Endothelial cell of umbilical vein (primary cell): ENCODE measurements around the gene MTERF4. TPM values are rescaled to one million over a fixed set of nuclear protein-coding genes. Genes with fewer than 3 reads are reported as not detected.

Experiments
- BruUV-seq: library from RNA; stranded (reverse); fragments of 400-500 nt; replicated peaks from 2 replicates; lab custom pipeline; 2021; lab: Mats Ljungman, UMichigan
- CTCF ChIA-PET: fragments of 300-600, 350-600 bp; sonication (Branson Sonifier 250); formaldehyde crosslinking; loops from one replicate; lab custom pipeline; 2021; ENCODE audit warnings: antibody characterized with exemption, inconsistent platforms; lab: Charles Lee
- POLR2A ChIA-PET: fragments of 300-600, 350-600 bp; sonication (Branson Sonifier 250); formaldehyde crosslinking; loops from one replicate; lab custom pipeline; 2021; ENCODE audit warnings: antibody characterized with exemption, inconsistent platforms; lab: Charles Lee
- DNase-seq: peaks from one replicate; pipeline ENCODE4 v3.0.0-alpha.2; 2011; ENCODE audit warnings: low read depth, low spot score
- FAIRE-seq: peaks from 2 replicates; lab custom pipeline; 2011; peaks lifted over from hg19 to GRCh38; lab: Jason Lieb, UNC
- H2AFZ ChIP-seq: 2 replicates; pipeline ENCODE4 v1.6.0; 2012; ENCODE audit warnings: low read depth, low read length, control low read depth, inconsistent platforms
- H3K27ac ChIP-seq: 2 replicates; pipeline ENCODE4 v1.5.1; 2011; ENCODE audit warnings: low read depth, mild to moderate bottlenecking, control low read depth, low read length, moderate library complexity; ENCODE audit not compliant: insufficient read depth
- H3K27me3 ChIP-seq, 2 experiments: 2 replicates each; pipeline versions ENCODE4 v1.6.0 to v1.6.1; 2011; ENCODE audit warnings: low read length in 2 of 2, mixed read lengths in 1 of 2; ENCODE audit not compliant: control insufficient read depth in 2 of 2, insufficient read depth in 2 of 2
- H3K36me3 ChIP-seq, 2 experiments: 2 replicates in 1 of 2; 3 replicates in 1 of 2; pipeline ENCODE4 v1.5.1; 2011; ENCODE audit warnings: low read length in 2 of 2, mild to moderate bottlenecking in 1 of 2, moderate library complexity in 1 of 2; ENCODE audit not compliant: control insufficient read depth in 2 of 2, insufficient read depth in 2 of 2; ENCODE audit errors: extremely low read depth in 1 of 2
- H3K4me1 ChIP-seq: 3 replicates; pipeline ENCODE4 v1.5.1; 2011; ENCODE audit warnings: mild to moderate bottlenecking, low read length; ENCODE audit not compliant: control insufficient read depth, insufficient read depth; ENCODE audit errors: extremely low read depth
- H3K4me2 ChIP-seq: 2 replicates; pipeline ENCODE4 v1.6.1; 2011; ENCODE audit warnings: low read length, control low read depth, mixed read lengths; ENCODE audit not compliant: insufficient read depth
- H3K4me3 ChIP-seq, 3 experiments: fragments of 200-600 bp in 1 of 3; sonication (generic), shearing (Covaris generic) in 1 of 3; replicated peaks in 1 of 3; 2 replicates each; pipeline ENCODE4 v1.5.1; 2011 to 2016; ENCODE audit warnings: control low read depth in 3 of 3, low read length in 3 of 3, mild to moderate bottlenecking in 2 of 3, inconsistent platforms in 1 of 3, low read depth in 1 of 3, moderate library complexity in 1 of 3; ENCODE audit not compliant: insufficient read depth in 1 of 3
- H3K79me2 ChIP-seq: 2 replicates; pipeline ENCODE4 v1.6.0; 2012; ENCODE audit warnings: low read length, inconsistent platforms; ENCODE audit not compliant: control insufficient read depth, insufficient read depth
- H3K9ac ChIP-seq: replicated peaks from 2 replicates; pipeline ENCODE3; 2011; ENCODE audit warnings: low read length, control low read depth; ENCODE audit not compliant: insufficient read depth; ENCODE audit errors: extremely low read depth
- H3K9me1 ChIP-seq: replicated peaks from 3 replicates; pipeline ENCODE4 v1.6.0; 2011; ENCODE audit warnings: mild to moderate bottlenecking, low read length; ENCODE audit not compliant: control insufficient read depth, insufficient read depth; ENCODE audit errors: extremely low read depth
- H3K9me3 ChIP-seq: replicated peaks from 2 replicates; pipeline ENCODE4 v1.5.1; 2012; ENCODE audit warnings: low read length, inconsistent platforms; ENCODE audit not compliant: control insufficient read depth, insufficient read depth
- H4K20me1 ChIP-seq: replicated peaks from 2 replicates; pipeline ENCODE3; 2011; ENCODE audit warnings: mild to moderate bottlenecking, low read length; ENCODE audit not compliant: control insufficient read depth, insufficient read depth; ENCODE audit errors: extremely low read depth
- CTCF ChIP-seq, 2 donors: IDR thresholded peaks; 1 replicate in 1 of 2; 2 replicates in 1 of 2; pipeline ENCODE4 v1.5.1; 2011; ENCODE audit warnings: low read length in 2 of 2, mild to moderate bottlenecking in 2 of 2, moderate library complexity in 2 of 2, control low read depth in 1 of 2, inconsistent platforms in 1 of 2, low read depth in 1 of 2; ENCODE audit not compliant: insufficient read depth in 1 of 2; ENCODE audit errors: extremely low read depth in 1 of 2
- EZH2 ChIP-seq: IDR thresholded peaks from 2 replicates; pipeline ENCODE4 v1.6.1; 2012; ENCODE audit warnings: borderline replicate concordance, low read depth, mild to moderate bottlenecking, moderate library complexity, low read length, inconsistent platforms; ENCODE audit not compliant: severe bottlenecking
- FOS ChIP-seq: IDR thresholded peaks from 2 replicates; pipeline ENCODE4 v1.6.1; 2011; ENCODE audit warnings: mild to moderate bottlenecking, low read length, moderate library complexity, borderline replicate concordance; ENCODE audit not compliant: insufficient read depth
- GATA2 ChIP-seq: IDR thresholded peaks from 2 replicates; pipeline ENCODE4 v1.7.0; 2011; ENCODE audit warnings: low read depth, mild to moderate bottlenecking, moderate library complexity, mixed read lengths, low read length; ENCODE audit not compliant: insufficient read length, insufficient read depth
- JUN ChIP-seq: IDR thresholded peaks from 2 replicates; pipeline ENCODE4 v1.6.1; 2011; ENCODE audit warnings: borderline replicate concordance, low read depth; ENCODE audit not compliant: insufficient read length, insufficient read depth
- MAX ChIP-seq: IDR thresholded peaks from 2 replicates; pipeline ENCODE4 v1.6.1; 2011; ENCODE audit not compliant: insufficient read depth, insufficient read length
- MYC ChIP-seq: IDR thresholded peaks from one replicate; pipeline ENCODE4 v1.6.1; 2011; ENCODE audit warnings: mild to moderate bottlenecking, low read depth, low read length
- POLR2A ChIP-seq: IDR thresholded peaks from 2 replicates; pipeline ENCODE4 v1.6.1; 2012; ENCODE audit warnings: low read depth, mild to moderate bottlenecking, control low read depth, low read length
- POLR2AphosphoS5 ChIP-seq: IDR thresholded peaks from 2 replicates; pipeline ENCODE4 v1.6.1; 2012; ENCODE audit warnings: low read depth, mild to moderate bottlenecking, control low read depth, low read length, moderate library complexity; ENCODE audit not compliant: insufficient read depth
- dilution Hi-C: fragments of 300-500 bp; cut with MboI; formaldehyde crosslinking; loops from one replicate; pipeline ENCODE4 v1.15.0; 2019; ENCODE audit warnings: low sequenced_read_pairs; ENCODE audit not compliant: extremely low pct_ligation_motif_present
- intact Hi-C: fragments of 100-400 bp; cut with micrococcal nuclease; formaldehyde crosslinking; loops from one replicate; pipeline ENCODE4 v1.10.0; 2022
- polyA plus RNA-seq, 4 experiments: library from polyadenylated mRNA; depleted of rRNA in 3 of 4; stranded (reverse) in 3 of 4; unstranded in 1 of 4; fragments of >200 nt; gene quantifications; 2 replicates each; pipeline versions ENCODE4 v1.2.1 to v1.2.3, GENCODE V29; 2011 to 2012; ENCODE audit warnings: missing spikeins in 1 of 4
- total RNA-seq: library from RNA; stranded (reverse); gene quantifications from 2 replicates; pipeline ENCODE4 v1.2.3, GENCODE V29; 2021

MTERF4 gene
- total and polyA plus RNA-seq, 2 donors (not counting 3 experiments of a cell fraction or from before 2014, with no cell fraction given) = 14.7 to 27.3 TPM

- FAIRE-seq (no peak), DNase-seq (no peak)
- no peaks in the 10 kb centered on the region for H3K36me3 ChIP-seq
- dilution Hi-C loops = no loop called here
- ChIA-PET POLR2A (no interaction called here), CTCF (interaction anchor here (1.1 to 1.6 kb wide), 3 partner anchors 10 to 149 kb away, joined by 3 to 6 read pairs (median 3); no protein-coding TSS in a partner anchor)
- BruUV-seq = no TSS peak
- H3K9ac ChIP-seq = no peak overlapping the region
- H3K4me1 ChIP-seq = no peaks in the 10 kb centered on the region
- no peaks in the 10 kb centered on the region for H3K27me3 ChIP-seq
- no peak for TF ChIP-seq JUN
- no peak for TF ChIP-seq POLR2AphosphoS5
- TF ChIP-seq MAX = no peak
- TF ChIP-seq MYC = no peak
- TF ChIP-seq POLR2A = no peak
- TF ChIP-seq EZH2 = no peak
- TF ChIP-seq CTCF (IDR thresholded peaks at IDR 0.05; ENCODE audit: extremely low read depth in 1 of 2, insufficient read depth in 1 of 2, low read depth in 1 of 2, low read length in 2 of 2) = no peak
- no peak for TF ChIP-seq FOS
- TF ChIP-seq GATA2 = no peak
- no peaks in the 10 kb centered on the region for H3K9me3 ChIP-seq
- no peak overlapping the region for H3K27ac ChIP-seq
- no peak overlapping the region for H2AFZ ChIP-seq
- no peaks in the 10 kb centered on the region for H3K79me2 ChIP-seq
- H3K4me3 ChIP-seq = no peak overlapping the region
- intact Hi-C loops = no loop called here
- no peaks in the 10 kb centered on the region for H4K20me1 ChIP-seq
- H3K4me2 ChIP-seq = no peak overlapping the region
- H3K9me1 ChIP-seq = no peaks in the 10 kb centered on the region
Measured at GRCh38 chr2:241063093-241063551, 39.0 kb downstream of the MTERF4 start.
